Measurements from ENCODE around the gene CAMK4.
"Not testable (repeated sequence)": the region's sequence is repeated elsewhere in the genome, so short reads cannot be mapped to it uniquely, and the experiment has no call there.

DNA sequence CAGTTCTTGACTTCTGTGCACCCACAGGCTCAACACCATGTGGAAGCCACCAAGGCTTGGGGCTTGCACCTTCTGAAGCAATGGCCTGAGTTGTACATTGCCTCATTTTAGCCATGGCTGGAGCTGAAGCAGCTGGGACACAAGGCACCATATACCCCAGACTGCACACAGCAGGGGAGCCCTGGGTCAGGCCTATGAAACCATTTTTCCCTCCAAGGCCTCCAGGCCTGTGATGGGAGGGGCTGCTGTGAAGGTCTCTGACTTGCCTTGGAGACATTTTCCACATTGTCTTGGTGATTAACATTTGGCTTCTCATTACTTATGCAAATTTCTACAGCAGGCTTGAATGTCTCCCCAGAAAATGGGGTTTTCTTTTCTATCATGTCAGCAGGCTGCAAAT, 185.1 kb downstream of the CAMK4 start:
- TF ChIP-seq POLR2AphosphoS5 (IDR thresholded peaks at IDR 0.05; ENCODE audit: low read depth, low read length); RAD21 (IDR thresholded peaks at IDR 0.05; ENCODE audit: low read depth); EZH2phosphoT487 (IDR thresholded peaks at IDR 0.05; ENCODE audit: borderline replicate concordance); CEBPB (IDR thresholded peaks at IDR 0.05; ENCODE audit: low read depth); FOSL1 (IDR thresholded peaks at IDR 0.05; ENCODE audit: low read depth); POLR2A (IDR thresholded peaks at IDR 0.05; ENCODE audit: borderline replicate concordance, extremely low read depth, insufficient read depth, insufficient read length); EZH2 (IDR thresholded peaks at IDR 0.05); ZNF274 (IDR thresholded peaks at IDR 0.05; ENCODE audit: low read depth, low read length); SIN3A (IDR thresholded peaks at IDR 0.05; ENCODE audit: low read depth); YY1 (IDR thresholded peaks at IDR 0.05; ENCODE audit: extremely low read depth, insufficient replicate concordance, low read depth, low read length); SP1 (IDR thresholded peaks at IDR 0.05; ENCODE audit: low read depth); CBX3 (IDR thresholded peaks at IDR 0.05; ENCODE audit: low read depth): not testable (repeated sequence)
- TF ChIP-seq, protein P1, sequence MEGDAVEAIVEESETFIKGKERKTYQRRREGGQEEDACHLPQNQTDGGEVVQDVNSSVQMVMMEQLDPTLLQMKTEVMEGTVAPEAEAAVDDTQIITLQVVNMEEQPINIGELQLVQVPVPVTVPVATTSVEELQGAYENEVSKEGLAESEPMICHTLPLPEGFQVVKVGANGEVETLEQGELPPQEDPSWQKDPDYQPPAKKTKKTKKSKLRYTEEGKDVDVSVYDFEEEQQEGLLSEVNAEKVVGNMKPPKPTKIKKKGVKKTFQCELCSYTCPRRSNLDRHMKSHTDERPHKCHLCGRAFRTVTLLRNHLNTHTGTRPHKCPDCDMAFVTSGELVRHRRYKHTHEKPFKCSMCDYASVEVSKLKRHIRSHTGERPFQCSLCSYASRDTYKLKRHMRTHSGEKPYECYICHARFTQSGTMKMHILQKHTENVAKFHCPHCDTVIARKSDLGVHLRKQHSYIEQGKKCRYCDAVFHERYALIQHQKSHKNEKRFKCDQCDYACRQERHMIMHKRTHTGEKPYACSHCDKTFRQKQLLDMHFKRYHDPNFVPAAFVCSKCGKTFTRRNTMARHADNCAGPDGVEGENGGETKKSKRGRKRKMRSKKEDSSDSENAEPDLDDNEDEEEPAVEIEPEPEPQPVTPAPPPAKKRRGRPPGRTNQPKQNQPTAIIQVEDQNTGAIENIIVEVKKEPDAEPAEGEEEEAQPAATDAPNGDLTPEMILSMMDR (IDR thresholded peaks at IDR 0.05 in 2 of 3, conservative IDR thresholded peaks at IDR 0.05 in 1 of 3; ENCODE audit: borderline replicate concordance in 1 of 3, insufficient read depth in 1 of 3, low read depth in 2 of 3, low read length in 2 of 3), result not testable (repeated sequence)
- TF ChIP-seq, protein P2, sequence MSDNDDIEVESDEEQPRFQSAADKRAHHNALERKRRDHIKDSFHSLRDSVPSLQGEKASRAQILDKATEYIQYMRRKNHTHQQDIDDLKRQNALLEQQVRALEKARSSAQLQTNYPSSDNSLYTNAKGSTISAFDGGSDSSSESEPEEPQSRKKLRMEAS (IDR thresholded peaks at IDR 0.05), result not testable (repeated sequence)

Measured in HCT116 (cell line).